A549 (cell line): ENCODE data around the gene S100A10. TPM values are rescaled to one million over a fixed set of nuclear protein-coding genes. Genes with fewer than 3 reads are reported as not detected.
A peak's percentile ranks its signal among the peaks of the same experiment; 100 is the strongest.

Source experiments
- ATAC-seq, 2 experiments: fragments of 200-7000 bp in 1 of 2; fragments of >200 bp in 1 of 2; cut with Nextera tagmentation in 1 of 2; cut with Tn5 transposase in 1 of 2; 3 replicates each; pipeline versions ENCODE4 v1.8.0 to v1.9.1; 2018 to 2020; ENCODE audit warnings: mild to moderate bottlenecking in 1 of 2, moderate library complexity in 1 of 2
- CTCF ChIA-PET: fragments of 300-600 bp; sonication (Branson Sonifier 250); formaldehyde crosslinking; extraction: SDS; loops from one replicate; lab custom pipeline; 2021; ENCODE audit warnings: antibody characterized with exemption, inconsistent platforms; lab: Yijun Ruan, JAX
- POLR2A ChIA-PET: fragments of 350-600 bp; formaldehyde crosslinking; extraction: SDS; loops from one replicate; lab custom pipeline; 2021; ENCODE audit warnings: antibody characterized with exemption, inconsistent platforms; lab: Yijun Ruan, JAX
- DNase-seq, 2 experiments: peaks; one replicate each; pipeline versions ENCODE4 v3.0.0 to v3.0.0-alpha.2; 2011 to 2016; ENCODE audit warnings: low read depth in 1 of 2, low spot score in 1 of 2
- FAIRE-seq: peaks from 2 replicates; lab custom pipeline; 2011; peaks lifted over from hg19 to GRCh38; lab: Jason Lieb, UNC
- H3K27ac ChIP-seq, 2 experiments: fragments of >200 bp; sonication (Bioruptor Twin); formaldehyde crosslinking; 3 replicates each; pipeline ENCODE4 v1.5.1; 2016 to 2017
- H3K4me1 ChIP-seq: fragments of >200 bp; sonication (Bioruptor Twin); formaldehyde crosslinking; 3 replicates; pipeline ENCODE4 v1.6.1; 2016
- H3K4me2 ChIP-seq: fragments of >200 bp; sonication (Bioruptor Twin); formaldehyde crosslinking; 3 replicates; pipeline ENCODE4 v1.6.1; 2016
- H3K4me3 ChIP-seq: fragments of >200 bp; sonication (Bioruptor Twin); formaldehyde crosslinking; 3 replicates; pipeline ENCODE4 v1.5.1; 2016
- H3K9me3 ChIP-seq: fragments of >200 bp; sonication (Bioruptor Twin); formaldehyde crosslinking; 3 replicates; pipeline ENCODE4 v1.6.1; 2016
- ATOH8 ChIP-seq: fragments of 250-450 bp; sonication (Bioruptor Pico); IDR thresholded peaks from 2 replicates; pipeline ENCODE4 v1.5.0; 2020; ENCODE audit warnings: low read depth, mild to moderate bottlenecking, moderate library complexity
- BHLHE40 ChIP-seq: IDR thresholded peaks from 2 replicates; pipeline ENCODE4 v1.6.1; 2012; ENCODE audit warnings: low read depth, low read length, inconsistent platforms
- CBX8 ChIP-seq: fragments of 200-600 bp; sonication (generic); IDR thresholded peaks from 2 replicates; pipeline ENCODE4 v1.6.1; 2016
- CEBPB ChIP-seq, 2 experiments: fragments of >200 bp in 1 of 2; sonication (Bioruptor Twin) in 1 of 2; formaldehyde crosslinking in 1 of 2; IDR thresholded peaks; 2 replicates each; pipeline ENCODE4 v1.6.1; 2012 to 2016
- CHD2 ChIP-seq: fragments of 150-350 bp; IDR thresholded peaks from 2 replicates; pipeline ENCODE4 v1.6.1; 2014; ENCODE audit warnings: low read length; ENCODE audit not compliant: partially characterized antibody
- EHF ChIP-seq: fragments of 250-450 bp; sonication (Bioruptor Pico); IDR thresholded peaks from 2 replicates; pipeline ENCODE4 v1.5.0; 2020; ENCODE audit warnings: mild to moderate bottlenecking
- EHMT2 ChIP-seq: fragments of 200-600 bp; sonication (generic); IDR thresholded peaks from 2 replicates; pipeline ENCODE4 v1.6.1; 2016; ENCODE audit warnings: antibody characterized with exemption, low read depth, mild to moderate bottlenecking, moderate library complexity
- EP300 ChIP-seq, 2 experiments: fragments of >200 bp; sonication (Bioruptor Twin); formaldehyde crosslinking; IDR thresholded peaks; 2 replicates in 1 of 2; 3 replicates in 1 of 2; pipeline ENCODE4 v1.6.1; 2016 to 2017
- FOSB ChIP-seq: fragments of 250-450 bp; sonication (Bioruptor Pico); IDR thresholded peaks from 2 replicates; pipeline ENCODE4 v1.5.0; 2020; ENCODE audit warnings: mild to moderate bottlenecking, moderate library complexity
- FOXS1 ChIP-seq: fragments of 250-450 bp; sonication (Bioruptor Pico); IDR thresholded peaks from 2 replicates; pipeline ENCODE4 v1.5.0; 2020; ENCODE audit warnings: mild to moderate bottlenecking, moderate library complexity
- HEYL ChIP-seq: fragments of 250-450 bp; sonication (Bioruptor Pico); IDR thresholded peaks from 2 replicates; pipeline ENCODE4 v1.8.0; 2021; ENCODE audit warnings: mild to moderate bottlenecking, moderate library complexity
- HOXA7 ChIP-seq: fragments of 250-450 bp; sonication (Bioruptor Pico); IDR thresholded peaks from 2 replicates; pipeline ENCODE4 v1.5.0; 2020; ENCODE audit warnings: mild to moderate bottlenecking, moderate library complexity
- HOXB13 ChIP-seq: fragments of 250-450 bp; sonication (Bioruptor Pico); IDR thresholded peaks from 2 replicates; pipeline ENCODE4 v1.5.0; 2020; ENCODE audit warnings: low read depth, mild to moderate bottlenecking, moderate library complexity
- HOXB5 ChIP-seq: fragments of 250-450 bp; sonication (Bioruptor Pico); IDR thresholded peaks from 2 replicates; pipeline ENCODE4 v1.5.0; 2020; ENCODE audit warnings: mild to moderate bottlenecking, moderate library complexity
- JUN ChIP-seq, 2 experiments: fragments of >200 bp; sonication (Bioruptor Twin); formaldehyde crosslinking; IDR thresholded peaks; 2 replicates in 1 of 2; 3 replicates in 1 of 2; pipeline ENCODE4 v1.6.1; 2016 to 2017
- JUNB ChIP-seq: fragments of >200 bp; sonication (Bioruptor Twin); formaldehyde crosslinking; IDR thresholded peaks from 2 replicates; pipeline ENCODE4 v1.6.1; 2016
- KDM5A ChIP-seq: fragments of 200-600 bp; sonication (generic); IDR thresholded peaks from 2 replicates; pipeline ENCODE4 v1.6.1; 2016; ENCODE audit warnings: antibody characterized with exemption, mild to moderate bottlenecking
- MAFK ChIP-seq: fragments of 450-650 bp; IDR thresholded peaks from 2 replicates; pipeline ENCODE4 v1.6.1; 2014; ENCODE audit not compliant: partially characterized antibody
- MAZ ChIP-seq: fragments of 150-350 bp; IDR thresholded peaks from 2 replicates; pipeline ENCODE4 v1.6.1; 2014; ENCODE audit warnings: antibody characterized with exemption, low read depth, low read length, borderline replicate concordance
- NPAS2 ChIP-seq: fragments of 250-450 bp; sonication (Bioruptor Pico); IDR thresholded peaks from 2 replicates; pipeline ENCODE4 v1.8.0; 2022; ENCODE audit warnings: mild to moderate bottlenecking, moderate library complexity, borderline replicate concordance
- NR3C1 ChIP-seq: fragments of >200 bp; sonication (Bioruptor Twin); formaldehyde crosslinking; IDR thresholded peaks from 3 replicates; pipeline ENCODE4 v1.6.1; 2017
- PHF8 ChIP-seq: fragments of 200-600 bp; sonication (generic); IDR thresholded peaks from 2 replicates; pipeline ENCODE4 v1.6.1; 2016; ENCODE audit warnings: low read depth, mild to moderate bottlenecking, antibody characterized with exemption, moderate library complexity, borderline replicate concordance
- RAD21 ChIP-seq, 2 experiments: fragments of >200 bp in 1 of 2; sonication (Bioruptor Twin) in 1 of 2; formaldehyde crosslinking in 1 of 2; IDR thresholded peaks in 1 of 2; conservative IDR thresholded peaks in 1 of 2; 2 replicates in 1 of 2; 3 replicates in 1 of 2; pipeline ENCODE4 v1.6.1; 2012 to 2018; ENCODE audit warnings: inconsistent platforms in 1 of 2
- RCOR1 ChIP-seq: fragments of 150-350 bp; IDR thresholded peaks from 2 replicates; pipeline ENCODE4 v1.6.1; 2014; ENCODE audit warnings: antibody characterized with exemption, low read length, low read depth
- RNF2 ChIP-seq: fragments of 200-600 bp; sonication (generic); IDR thresholded peaks from 2 replicates; pipeline ENCODE4 v1.6.1; 2016; ENCODE audit warnings: low read depth, mild to moderate bottlenecking, antibody characterized with exemption, moderate library complexity, borderline replicate concordance
- TFCP2L1 ChIP-seq: fragments of 250-450 bp; sonication (Bioruptor Pico); IDR thresholded peaks from 2 replicates; pipeline ENCODE4 v1.5.0; 2021; ENCODE audit warnings: mild to moderate bottlenecking
- ZC3H11A ChIP-seq: fragments of 450-650 bp; IDR thresholded peaks from 2 replicates; pipeline ENCODE4 v1.6.1; 2014; ENCODE audit warnings: antibody characterized with exemption, mild to moderate bottlenecking
- ZFP36 ChIP-seq: fragments of 450-650 bp; IDR thresholded peaks from 2 replicates; pipeline ENCODE4 v1.6.1; 2014; ENCODE audit warnings: borderline replicate concordance; ENCODE audit not compliant: partially characterized antibody
- ZSCAN20 ChIP-seq: fragments of 250-450 bp; sonication (Bioruptor Pico); IDR thresholded peaks from 2 replicates; pipeline ENCODE4 v1.8.0; 2022; ENCODE audit warnings: mild to moderate bottlenecking, moderate library complexity
- WGBS: methylation state at CpG from one replicate; pipeline ENCODE4 v1.1.6; 2017; ENCODE audit errors: missing lambda C conversion rate; 5-methylcytosine and 5-hydroxymethylcytosine counted together
- polyA plus RNA-seq, 4 experiments: library from polyadenylated mRNA; depleted of rRNA in 3 of 4; stranded (reverse); fragments of >200 nt; fragmentation: RNase III in 1 of 4; extraction: RNeasy Plus Mini Kit Qiagen cat#74134 plus additional on column Dnase treatment in 1 of 4; gene quantifications; 2 replicates in 3 of 4; 3 replicates in 1 of 4; pipeline ENCODE4 v1.2.3, GENCODE V29; 2011 to 2017
- TF ChIP-seq, protein P1 (sequence below): fragments of 150-350 bp; IDR thresholded peaks from 2 replicates; pipeline ENCODE4 v1.6.1; 2014; ENCODE audit warnings: low read depth, mild to moderate bottlenecking, low read length
- TF ChIP-seq, protein P2 (sequence below): IDR thresholded peaks from 2 replicates; pipeline ENCODE4 v1.6.1; 2012
- TF ChIP-seq, protein P3 (sequence below): fragments of 200-600 bp; sonication (generic); IDR thresholded peaks from 2 replicates; pipeline ENCODE4 v1.6.1; 2016; ENCODE audit warnings: antibody characterized with exemption, mild to moderate bottlenecking, moderate library complexity

S100A10 gene
- polyA plus RNA-seq, 2 of the 4 experiments (the other 2 are of a cell fraction) = 505 to 2,077 TPM

DNA sequence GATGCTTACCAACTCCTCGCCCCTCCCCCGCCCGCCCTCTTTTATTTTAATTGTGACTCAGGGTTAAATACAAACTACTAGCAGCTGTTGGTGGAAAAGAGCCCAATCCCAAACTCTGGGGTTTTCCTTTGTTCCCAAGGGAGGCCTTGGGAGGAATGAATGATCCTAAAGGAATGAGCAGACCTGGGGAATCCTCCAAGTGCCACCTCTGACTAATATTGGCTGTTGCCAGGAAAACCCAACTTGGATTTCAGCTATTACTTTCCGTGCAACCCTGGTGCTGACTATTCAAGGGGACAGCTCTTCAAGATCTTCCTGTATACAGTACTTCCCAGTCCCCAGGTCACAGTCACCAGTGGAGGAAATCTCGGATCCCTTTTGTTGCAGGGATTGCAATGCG is 1.3 kb upstream of the S100A10 start (continued):
- TF ChIP-seq, protein P1, sequence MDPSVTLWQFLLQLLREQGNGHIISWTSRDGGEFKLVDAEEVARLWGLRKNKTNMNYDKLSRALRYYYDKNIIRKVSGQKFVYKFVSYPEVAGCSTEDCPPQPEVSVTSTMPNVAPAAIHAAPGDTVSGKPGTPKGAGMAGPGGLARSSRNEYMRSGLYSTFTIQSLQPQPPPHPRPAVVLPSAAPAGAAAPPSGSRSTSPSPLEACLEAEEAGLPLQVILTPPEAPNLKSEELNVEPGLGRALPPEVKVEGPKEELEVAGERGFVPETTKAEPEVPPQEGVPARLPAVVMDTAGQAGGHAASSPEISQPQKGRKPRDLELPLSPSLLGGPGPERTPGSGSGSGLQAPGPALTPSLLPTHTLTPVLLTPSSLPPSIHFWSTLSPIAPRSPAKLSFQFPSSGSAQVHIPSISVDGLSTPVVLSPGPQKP = no peak
- TF ChIP-seq, protein P2, sequence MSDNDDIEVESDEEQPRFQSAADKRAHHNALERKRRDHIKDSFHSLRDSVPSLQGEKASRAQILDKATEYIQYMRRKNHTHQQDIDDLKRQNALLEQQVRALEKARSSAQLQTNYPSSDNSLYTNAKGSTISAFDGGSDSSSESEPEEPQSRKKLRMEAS = peak; percentile 67
- TF ChIP-seq HEYL (CRISPR knock-in tag) (no peak), PHF8 (no peak), ZSCAN20 (CRISPR knock-in tag) (no peak), EHF (CRISPR knock-in tag) (0 out of 2 replicates have a peak, but pooled peaks have one; percentile 37), BHLHE40 (no peak), EP300 (IDR thresholded peaks at IDR 0.05) (peak; percentile 25 to 62; a peak in 2 of 5 replicates), NPAS2 (CRISPR knock-in tag) (no peak), MAFK (no peak), CEBPB (IDR thresholded peaks at IDR 0.05) (peak in 1 of 2 experiments; percentile 41; a peak in 1 of 4 replicates), HOXA7 (no peak), ATOH8 (0 out of 2 replicates have a peak, but pooled peaks have one; percentile 44)
- TF ChIP-seq, protein P3, sequence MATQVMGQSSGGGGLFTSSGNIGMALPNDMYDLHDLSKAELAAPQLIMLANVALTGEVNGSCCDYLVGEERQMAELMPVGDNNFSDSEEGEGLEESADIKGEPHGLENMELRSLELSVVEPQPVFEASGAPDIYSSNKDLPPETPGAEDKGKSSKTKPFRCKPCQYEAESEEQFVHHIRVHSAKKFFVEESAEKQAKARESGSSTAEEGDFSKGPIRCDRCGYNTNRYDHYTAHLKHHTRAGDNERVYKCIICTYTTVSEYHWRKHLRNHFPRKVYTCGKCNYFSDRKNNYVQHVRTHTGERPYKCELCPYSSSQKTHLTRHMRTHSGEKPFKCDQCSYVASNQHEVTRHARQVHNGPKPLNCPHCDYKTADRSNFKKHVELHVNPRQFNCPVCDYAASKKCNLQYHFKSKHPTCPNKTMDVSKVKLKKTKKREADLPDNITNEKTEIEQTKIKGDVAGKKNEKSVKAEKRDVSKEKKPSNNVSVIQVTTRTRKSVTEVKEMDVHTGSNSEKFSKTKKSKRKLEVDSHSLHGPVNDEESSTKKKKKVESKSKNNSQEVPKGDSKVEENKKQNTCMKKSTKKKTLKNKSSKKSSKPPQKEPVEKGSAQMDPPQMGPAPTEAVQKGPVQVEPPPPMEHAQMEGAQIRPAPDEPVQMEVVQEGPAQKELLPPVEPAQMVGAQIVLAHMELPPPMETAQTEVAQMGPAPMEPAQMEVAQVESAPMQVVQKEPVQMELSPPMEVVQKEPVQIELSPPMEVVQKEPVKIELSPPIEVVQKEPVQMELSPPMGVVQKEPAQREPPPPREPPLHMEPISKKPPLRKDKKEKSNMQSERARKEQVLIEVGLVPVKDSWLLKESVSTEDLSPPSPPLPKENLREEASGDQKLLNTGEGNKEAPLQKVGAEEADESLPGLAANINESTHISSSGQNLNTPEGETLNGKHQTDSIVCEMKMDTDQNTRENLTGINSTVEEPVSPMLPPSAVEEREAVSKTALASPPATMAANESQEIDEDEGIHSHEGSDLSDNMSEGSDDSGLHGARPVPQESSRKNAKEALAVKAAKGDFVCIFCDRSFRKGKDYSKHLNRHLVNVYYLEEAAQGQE = peak; percentile 80

- DNase-seq (peak in 1 of 2 experiments; percentile 54), ATAC-seq (peak in 1 of 2 experiments; percentile 3; a peak in 3 of 6 replicates), FAIRE-seq (no peak)
- H3K9me3 ChIP-seq = peaks cover 3% of the 10 kb centered on the region; the same call in 1 of the 3 replicates
- ChIA-PET POLR2A (interaction anchor here (0.8 to 10.4 kb wide), 13 partner anchors 9 to 1641 kb away, joined by 3 to 151 read pairs (median 5); partner anchors contain the start of genes CHTOP, S100A11 and THEM4), CTCF (interaction anchor here (0.9 to 38.2 kb wide), 4 partner anchors 5 to 58 kb away, joined by 3 to 1410 read pairs (median 894); partner anchors contain the start of gene S100A10)
- peak overlapping the region; percentile 97 for H3K27ac ChIP-seq
- 2% methylated on average over 26 of the region's 50 CpGs for WGBS
- H3K4me3 ChIP-seq = peak overlapping the region; percentile 87
- peaks cover 57% of the 10 kb centered on the region for H3K4me1 ChIP-seq
- peak overlapping the region; percentile 96 for H3K4me2 ChIP-seq
- TF ChIP-seq JUN (IDR thresholded peaks at IDR 0.05) (no peak; a peak in 2 of 5 replicates), EHMT2 (no peak), FOSB (CRISPR knock-in tag) (no peak), RNF2 (no peak), HEYL (CRISPR knock-in tag) (no peak), MAFK (no peak), FOXS1 (no peak), ZC3H11A (no peak), JUNB (no peak), NR3C1 (no peak), KDM5A (no peak), CBX8 (no peak), ZSCAN20 (CRISPR knock-in tag) (no peak), ZFP36 (no peak), HOXB13 (CRISPR knock-in tag) (no peak), TFCP2L1 (CRISPR knock-in tag) (peak; percentile 3), RCOR1 (no peak), EP300 (IDR thresholded peaks at IDR 0.05) (no peak), RAD21 (conservative IDR thresholded peaks at IDR 0.05 in 1 of 2, IDR thresholded peaks at IDR 0.05 in 1 of 2) (no peak), HOXB5 (CRISPR knock-in tag) (no peak), CHD2 (no peak), MAZ (no peak)
- TF ChIP-seq, protein P1 = no peak
Observed at GRCh38 chr1:151993084-151993733, 450 bp downstream of the S100A10 start.
